ENCODE data around the gene TNPO3.
"Not testable (repeated sequence)": the region's sequence is repeated elsewhere in the genome, so short reads cannot be mapped to it uniquely, and the experiment has no call there.

The TNPO3 gene

DNA sequence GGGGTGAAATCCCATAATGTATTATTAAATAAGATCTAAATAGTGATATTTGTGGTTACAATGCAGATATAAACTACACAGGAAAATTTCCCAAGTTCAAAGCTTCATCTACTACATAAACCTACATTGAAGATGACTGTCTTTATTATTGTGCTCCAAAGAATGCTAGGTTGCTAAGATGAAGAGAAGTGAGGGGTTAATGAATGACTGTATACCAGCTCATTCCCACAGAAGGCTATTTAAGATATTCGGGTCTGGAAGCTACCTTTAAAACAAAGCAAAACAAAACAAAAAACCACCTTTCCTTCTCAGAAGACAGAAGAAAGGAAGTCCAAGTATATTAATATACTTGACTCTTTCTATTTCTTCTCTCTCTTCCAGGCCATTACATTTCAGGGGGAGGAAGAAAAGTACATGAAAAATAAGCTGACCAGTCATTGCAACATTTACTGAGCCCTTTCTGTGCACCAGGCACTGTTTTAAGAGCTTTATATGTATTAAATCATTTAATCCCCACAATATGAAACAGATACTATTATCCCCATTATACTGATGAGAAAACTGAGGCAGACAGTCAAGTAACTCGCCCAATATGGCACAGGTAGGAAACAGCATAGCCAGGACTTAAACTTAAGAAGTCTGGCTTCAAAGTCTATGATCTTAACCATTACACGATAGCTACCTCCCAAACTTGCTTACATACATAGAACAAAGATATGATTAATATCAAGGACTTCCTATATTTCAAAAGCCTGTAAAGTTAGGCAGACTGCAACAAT is 48.1 kb downstream of the TNPO3 start:
- TF ChIP-seq, protein P1, sequence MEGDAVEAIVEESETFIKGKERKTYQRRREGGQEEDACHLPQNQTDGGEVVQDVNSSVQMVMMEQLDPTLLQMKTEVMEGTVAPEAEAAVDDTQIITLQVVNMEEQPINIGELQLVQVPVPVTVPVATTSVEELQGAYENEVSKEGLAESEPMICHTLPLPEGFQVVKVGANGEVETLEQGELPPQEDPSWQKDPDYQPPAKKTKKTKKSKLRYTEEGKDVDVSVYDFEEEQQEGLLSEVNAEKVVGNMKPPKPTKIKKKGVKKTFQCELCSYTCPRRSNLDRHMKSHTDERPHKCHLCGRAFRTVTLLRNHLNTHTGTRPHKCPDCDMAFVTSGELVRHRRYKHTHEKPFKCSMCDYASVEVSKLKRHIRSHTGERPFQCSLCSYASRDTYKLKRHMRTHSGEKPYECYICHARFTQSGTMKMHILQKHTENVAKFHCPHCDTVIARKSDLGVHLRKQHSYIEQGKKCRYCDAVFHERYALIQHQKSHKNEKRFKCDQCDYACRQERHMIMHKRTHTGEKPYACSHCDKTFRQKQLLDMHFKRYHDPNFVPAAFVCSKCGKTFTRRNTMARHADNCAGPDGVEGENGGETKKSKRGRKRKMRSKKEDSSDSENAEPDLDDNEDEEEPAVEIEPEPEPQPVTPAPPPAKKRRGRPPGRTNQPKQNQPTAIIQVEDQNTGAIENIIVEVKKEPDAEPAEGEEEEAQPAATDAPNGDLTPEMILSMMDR (IDR thresholded peaks at IDR 0.05; ENCODE audit: low read depth, low read length): no peak
- DNase-seq (ENCODE audit: extremely low read depth, low read depth): no peak

DNA sequence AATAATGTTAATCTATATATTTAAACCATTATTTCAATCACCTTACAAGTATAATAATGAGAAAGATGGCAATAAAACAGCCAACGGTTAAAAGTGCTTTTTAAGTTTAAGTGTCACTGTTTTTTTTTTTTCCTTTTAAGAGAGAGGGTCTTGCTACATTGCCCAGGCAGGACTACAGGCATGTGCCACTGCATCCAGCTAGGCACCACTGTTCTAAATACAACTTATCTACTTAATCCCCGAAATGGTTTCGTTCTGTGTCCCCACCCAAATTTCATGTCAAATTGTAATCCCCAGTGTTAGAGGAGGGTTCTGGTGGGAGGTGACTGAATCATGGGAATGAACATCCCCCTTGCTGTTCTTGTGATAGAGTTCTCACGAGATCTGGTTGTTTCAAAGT is 49.7 kb downstream of the TNPO3 start:
- TF ChIP-seq, protein P1 (IDR thresholded peaks at IDR 0.05; ENCODE audit: low read depth, low read length): no peak
- no peak for DNase-seq (ENCODE audit: extremely low read depth, low read depth)

DNA sequence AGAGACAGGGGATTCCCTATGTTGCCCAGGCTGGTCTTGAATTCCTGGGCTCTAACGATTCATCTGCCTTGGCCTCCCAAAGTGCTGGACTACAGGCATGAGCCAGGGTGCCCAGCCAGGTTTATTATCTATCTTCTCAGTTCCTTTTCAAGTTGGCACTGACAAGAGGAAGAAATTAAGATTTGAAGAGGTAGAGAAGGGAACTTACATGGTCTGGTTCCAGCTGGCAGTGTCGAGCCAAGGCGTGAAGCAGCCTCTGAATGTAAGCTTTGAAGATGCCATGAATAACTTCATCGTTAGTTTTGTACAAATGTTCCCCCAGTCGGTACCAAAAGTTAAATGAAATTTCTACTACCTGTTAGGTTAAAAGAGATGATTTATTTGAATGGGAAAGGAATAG is 57.7 kb downstream of the TNPO3 start:
- TF ChIP-seq, protein P1 (IDR thresholded peaks at IDR 0.05; ENCODE audit: low read depth, low read length): no peak
- no peak for DNase-seq (ENCODE audit: extremely low read depth, low read depth)

DNA sequence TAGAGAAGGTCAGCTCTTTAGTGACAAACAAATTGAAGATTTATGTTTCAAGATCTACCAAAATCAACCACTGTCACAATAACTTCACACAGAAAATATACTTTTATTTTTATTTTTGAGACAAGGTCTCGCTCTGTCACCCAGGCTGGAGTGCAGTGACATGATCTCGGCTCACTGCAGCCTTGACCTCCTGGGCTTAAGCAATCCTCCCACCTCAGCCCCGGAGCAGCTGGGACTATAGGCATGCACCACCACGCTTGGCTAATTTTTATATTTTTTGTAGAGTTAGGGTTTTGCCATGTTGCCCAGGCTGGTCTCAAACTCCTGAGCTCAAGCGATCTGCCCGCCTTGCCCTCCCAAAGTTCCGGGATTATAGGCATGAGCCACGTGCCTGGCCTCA is 60.4 kb downstream of the TNPO3 start:
- DNase-seq (ENCODE audit: extremely low read depth, low read depth): not testable (repeated sequence)

DNA sequence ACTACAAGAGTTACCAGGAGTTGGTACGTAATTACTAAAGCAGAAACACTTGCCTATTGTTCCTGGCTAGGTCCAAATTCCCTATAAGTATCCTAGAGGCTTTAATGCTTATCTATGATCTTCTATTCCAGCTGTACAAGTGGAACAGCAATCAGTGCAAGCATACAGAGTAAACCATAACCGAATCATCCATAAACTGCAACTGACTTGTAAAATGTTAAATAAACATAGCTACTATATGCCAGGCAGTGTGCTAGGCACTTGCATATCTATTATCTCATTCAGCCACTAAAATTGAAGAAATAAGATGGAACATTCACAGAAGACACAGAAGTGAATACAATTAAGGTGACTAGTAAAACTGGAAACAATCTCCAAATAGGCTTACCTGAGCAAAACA is 61.5 kb downstream of the TNPO3 start:
- TF ChIP-seq, protein P1 (IDR thresholded peaks at IDR 0.05; ENCODE audit: low read depth, low read length): no peak
- no peak for DNase-seq (ENCODE audit: extremely low read depth, low read depth)

DNA sequence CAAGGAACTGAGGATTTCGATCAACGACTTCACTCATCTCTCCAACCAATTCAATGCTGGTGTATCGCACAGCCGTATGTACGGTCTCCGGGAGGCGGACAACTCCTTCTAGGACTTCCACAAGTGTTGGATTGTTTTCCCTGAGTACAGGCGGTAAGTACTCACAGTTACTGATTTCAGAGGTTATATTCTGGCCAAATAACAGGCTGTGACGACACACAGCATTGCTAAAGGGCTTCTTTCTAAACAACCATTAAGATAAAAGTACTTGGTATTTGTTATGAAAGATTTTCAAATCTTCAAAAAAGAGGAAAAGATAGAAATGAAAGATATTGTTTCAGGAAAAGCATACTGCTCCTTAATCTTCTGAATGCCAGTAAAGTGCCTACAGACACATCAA is 65.0 kb downstream of the TNPO3 start:
- DNase-seq (ENCODE audit: extremely low read depth, low read depth): no peak
- TF ChIP-seq, protein P1 (IDR thresholded peaks at IDR 0.05; ENCODE audit: low read depth, low read length): no peak

DNA sequence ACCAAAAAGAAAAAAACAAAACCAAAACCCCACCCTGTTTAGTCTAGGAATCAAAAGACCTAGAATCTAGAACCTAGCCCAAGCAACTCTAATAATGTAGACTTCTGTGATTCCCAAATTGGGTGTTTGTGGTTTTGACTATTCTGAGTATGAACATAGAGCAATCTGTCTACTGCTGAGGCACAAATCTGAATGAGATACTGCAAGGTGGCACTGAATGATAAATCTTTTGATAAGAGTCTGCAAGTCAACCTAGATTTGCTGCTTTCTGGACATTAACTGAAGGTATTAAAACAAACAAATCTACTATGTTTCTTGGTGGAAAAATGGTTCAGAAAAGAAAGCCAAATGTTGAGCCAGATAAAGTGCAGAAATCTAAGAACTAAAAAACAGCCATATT is 66.5 kb downstream of the TNPO3 start:
- no peak for DNase-seq (ENCODE audit: extremely low read depth, low read depth)
- TF ChIP-seq, protein P1 (IDR thresholded peaks at IDR 0.05; ENCODE audit: low read depth, low read length): no peak

DNA sequence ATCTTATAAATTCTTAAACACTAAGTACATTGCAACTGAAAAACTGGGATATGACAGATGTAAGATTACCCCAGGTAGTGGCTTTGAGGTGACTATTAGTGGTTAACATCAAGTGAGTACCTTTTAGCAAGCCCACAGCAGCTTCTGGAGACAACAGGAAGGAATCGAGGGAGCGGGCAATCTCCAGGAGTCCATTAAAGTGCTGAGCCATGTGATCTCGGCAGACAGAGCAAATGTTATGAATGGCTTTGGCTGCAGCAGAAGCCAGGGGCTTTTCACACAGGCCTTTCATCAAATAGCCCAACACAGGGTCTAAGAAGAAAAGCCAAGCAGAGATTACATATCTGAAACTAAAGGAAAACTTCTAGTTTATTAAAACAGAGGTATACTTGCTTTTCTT is 68.3 kb downstream of the TNPO3 start:
- DNase-seq (ENCODE audit: extremely low read depth, low read depth): no peak
- TF ChIP-seq, protein P1 (IDR thresholded peaks at IDR 0.05; ENCODE audit: low read depth, low read length): no peak

Data from AG09319 (cell line).